HUES6 (cell line): ENCODE results near the gene SMIM5.
A peak's percentile ranks its signal among the peaks of the same experiment; 100 is the strongest.

Source experiments
- H3K27ac ChIP-seq: 2 replicates; pipeline ENCODE4 v1.7.0; 2013; ENCODE audit warnings: low read depth, mild to moderate bottlenecking, low read length, inconsistent platforms
- H3K27me3 ChIP-seq: 2 replicates; pipeline ENCODE4 v1.6.1; 2013; ENCODE audit warnings: low read length; ENCODE audit not compliant: control insufficient read depth, insufficient read depth
- H3K36me3 ChIP-seq: 2 replicates; pipeline ENCODE4 v1.6.1; 2013; ENCODE audit warnings: low read length; ENCODE audit not compliant: control insufficient read depth, insufficient read depth
- H3K4me1 ChIP-seq: 2 replicates; pipeline ENCODE4 v1.6.1; 2013; ENCODE audit warnings: low read length; ENCODE audit not compliant: control insufficient read depth, insufficient read depth
- H3K4me3 ChIP-seq: 2 replicates; pipeline ENCODE4 v1.5.1; 2013; ENCODE audit warnings: low read depth, low read length
- H3K9ac ChIP-seq: one replicate; pipeline ENCODE4 v1.6.1; 2013; ENCODE audit warnings: mild to moderate bottlenecking, low read length
- H3K9me3 ChIP-seq: 2 replicates; pipeline ENCODE4 v1.6.1; 2013; ENCODE audit warnings: low read depth, low read length; ENCODE audit not compliant: control insufficient read depth, insufficient read depth

SMIM5 gene

DNA sequence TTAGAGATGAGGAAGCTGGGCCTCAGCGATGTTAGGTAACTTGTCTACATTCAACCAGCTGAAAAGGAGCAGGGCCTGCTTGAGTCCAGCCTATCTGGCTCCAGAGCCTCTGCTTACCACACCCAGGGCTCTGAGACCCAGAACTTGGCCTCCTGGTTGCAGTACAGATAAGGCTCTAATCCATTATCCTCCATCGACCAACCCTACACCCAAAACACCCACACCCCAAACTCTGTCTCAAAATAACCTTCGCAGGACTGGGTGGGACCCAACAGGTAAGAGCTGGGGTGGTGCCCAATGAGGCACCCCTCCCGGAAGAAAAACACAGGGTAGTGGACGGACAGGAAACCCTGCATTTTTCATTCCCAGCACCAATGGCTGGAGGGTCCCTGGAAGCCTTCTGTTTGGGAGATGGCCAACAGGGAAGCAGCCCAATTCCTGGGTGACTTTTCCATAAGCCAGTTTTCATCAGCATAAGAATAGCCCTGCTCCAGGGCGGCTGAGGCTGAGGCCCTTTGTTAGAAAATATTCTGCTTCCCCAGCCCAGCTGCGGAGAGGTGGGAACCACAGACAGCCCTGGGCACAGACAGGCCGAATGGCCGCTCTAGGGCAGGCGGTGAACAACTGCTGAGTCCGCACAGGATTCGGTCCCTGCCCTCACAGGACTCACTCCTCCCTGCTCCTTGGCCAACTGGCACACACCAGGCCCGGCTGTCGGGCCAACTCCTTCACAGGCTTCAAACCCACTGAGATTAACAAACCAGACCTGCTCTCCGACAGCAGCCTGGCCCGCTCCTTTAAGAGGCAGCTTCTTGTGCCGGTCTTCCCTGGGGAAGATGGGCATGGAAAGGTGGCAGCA is 9.8 kb downstream of the SMIM5 start:
- H3K4me1 ChIP-seq: peaks cover 30% of the 10 kb centered on the region
- H3K4me3 ChIP-seq: no peak overlapping the region
- H3K27me3 ChIP-seq: no peaks in the 10 kb centered on the region
- H3K27ac ChIP-seq: peak overlapping the region; percentile 71
- no peaks in the 10 kb centered on the region for H3K9me3 ChIP-seq
- H3K36me3 ChIP-seq: peaks cover 7% of the 10 kb centered on the region; the same call in 1 of the 2 replicates
- peak overlapping the region; percentile 31 for H3K9ac ChIP-seq

GRCh38 chr17:75643643-75644017 is 10.4 kb downstream of the SMIM5 start:
- Histone ChIP-seq H3K36me3 (peaks cover 5% of the 10 kb centered on the region; the same call in 1 of the 2 replicates), H3K27me3 (no peaks in the 10 kb centered on the region), H3K27ac (peak overlapping the region; percentile 71), H3K4me1 (peaks cover 30% of the 10 kb centered on the region), H3K4me3 (no peak overlapping the region), H3K9me3 (no peaks in the 10 kb centered on the region), H3K9ac (no peak overlapping the region)

- H3K9ac ChIP-seq: no peak overlapping the region
- peak overlapping the region; percentile 83; the same call in 1 of the 2 replicates for H3K27ac ChIP-seq
- peaks cover 30% of the 10 kb centered on the region for H3K4me1 ChIP-seq
- H3K4me3 ChIP-seq: no peak overlapping the region
- H3K9me3 ChIP-seq: no peaks in the 10 kb centered on the region
- peaks cover 19% of the 10 kb centered on the region for H3K36me3 ChIP-seq
- H3K27me3 ChIP-seq: no peaks in the 10 kb centered on the region
Measured at GRCh38 chr17:75645501-75645888, 12.3 kb downstream of the SMIM5 start.

DNA sequence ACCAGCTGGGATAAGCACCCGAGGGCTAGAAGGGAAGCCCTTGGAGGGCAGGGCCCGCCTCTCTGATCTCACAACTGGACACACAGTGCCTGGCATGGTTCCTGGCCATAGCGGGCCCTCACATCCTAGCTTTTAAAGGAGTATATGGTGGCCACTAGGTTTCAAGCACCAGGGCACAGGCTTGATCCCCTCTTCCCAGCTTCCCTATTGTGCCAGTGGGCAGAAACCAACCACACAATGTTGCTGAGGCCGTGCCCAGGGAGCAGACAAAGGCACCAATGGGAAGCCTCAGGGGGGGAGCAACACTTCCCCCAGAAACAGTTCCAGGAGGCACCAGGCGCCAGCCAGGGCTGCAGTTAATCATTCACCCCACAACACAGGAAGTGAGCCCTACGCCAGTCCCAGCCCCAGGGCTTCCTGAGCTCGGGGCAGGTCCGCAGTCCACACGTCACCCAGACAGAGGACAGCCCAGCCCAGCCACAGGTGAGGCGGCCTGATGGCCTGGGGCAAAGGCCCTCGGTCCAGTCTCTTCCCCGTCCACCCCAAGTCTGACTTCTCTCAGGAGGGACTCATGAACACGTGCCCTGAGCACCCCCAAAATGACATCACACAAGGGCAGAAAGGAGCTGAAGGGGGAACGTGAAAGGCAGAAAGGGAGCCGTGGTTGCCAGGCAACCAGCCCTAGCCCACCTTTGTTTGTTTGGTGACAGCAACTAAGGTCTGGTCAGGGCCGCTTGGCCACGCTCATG is 12.8 kb downstream of the SMIM5 start:
- Histone ChIP-seq H3K4me3 (no peak overlapping the region), H3K9me3 (no peaks in the 10 kb centered on the region), H3K4me1 (peaks cover 30% of the 10 kb centered on the region), H3K36me3 (peaks cover 25% of the 10 kb centered on the region), H3K27ac (peak overlapping the region; percentile 83), H3K9ac (peak overlapping the region; percentile 46), H3K27me3 (no peaks in the 10 kb centered on the region)

DNA sequence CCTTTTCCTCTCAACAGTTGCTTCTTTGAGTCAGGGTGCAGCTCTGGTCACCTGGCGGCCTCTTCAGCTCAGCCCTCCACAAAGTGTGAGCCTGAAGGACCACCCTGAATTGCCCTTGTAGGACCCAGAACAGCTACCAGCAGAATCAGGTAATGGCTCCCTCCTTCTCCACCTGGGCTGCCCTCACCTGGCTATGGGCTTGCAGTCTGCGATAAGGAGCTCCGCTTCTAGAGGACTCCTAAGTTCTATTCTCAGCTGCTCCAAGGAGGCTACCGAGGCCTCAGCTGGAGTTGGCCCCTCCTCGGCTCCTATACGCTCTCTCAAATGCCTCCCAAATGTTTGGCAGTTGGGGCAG is 13.4 kb downstream of the SMIM5 start:
- Histone ChIP-seq H3K9ac (peak overlapping the region; percentile 46), H3K27ac (0 out of 2 replicates have a peak overlapping the region, but pooled peaks have one; percentile 83), H3K27me3 (no peaks in the 10 kb centered on the region), H3K36me3 (peaks cover 29% of the 10 kb centered on the region), H3K9me3 (no peaks in the 10 kb centered on the region), H3K4me1 (peaks cover 30% of the 10 kb centered on the region), H3K4me3 (no peak overlapping the region)

DNA sequence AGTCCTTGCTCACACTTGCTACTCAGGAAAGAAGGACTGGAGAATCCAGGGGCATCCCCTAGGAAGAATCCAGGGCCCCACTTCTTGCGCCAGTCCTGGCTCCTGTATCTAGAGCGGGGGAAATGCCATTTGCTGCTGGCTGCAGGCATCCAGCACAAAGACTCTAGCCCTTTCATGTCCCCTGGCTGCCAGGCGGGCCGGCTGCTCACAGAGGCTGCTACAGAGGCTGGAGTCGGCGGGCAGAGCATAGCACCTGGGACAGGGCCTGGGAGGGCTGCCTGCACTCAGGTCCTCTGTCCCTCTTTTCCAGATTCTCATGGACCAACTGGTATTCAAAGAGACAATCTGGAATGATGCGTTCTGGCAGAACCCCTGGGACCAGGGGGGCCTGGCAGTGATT is 13.8 kb downstream of the SMIM5 start:
- no peak overlapping the region for H3K9ac ChIP-seq
- no peak overlapping the region for H3K27ac ChIP-seq
- H3K4me1 ChIP-seq: peaks cover 30% of the 10 kb centered on the region
- no peaks in the 10 kb centered on the region for H3K27me3 ChIP-seq
- H3K9me3 ChIP-seq: no peaks in the 10 kb centered on the region
- no peak overlapping the region for H3K4me3 ChIP-seq
- H3K36me3 ChIP-seq: peaks cover 31% of the 10 kb centered on the region

GRCh38 chr17:75647921-75648320 is 14.7 kb downstream of the SMIM5 start:
- Histone ChIP-seq H3K9me3 (no peaks in the 10 kb centered on the region), H3K27me3 (no peaks in the 10 kb centered on the region), H3K36me3 (peaks cover 38% of the 10 kb centered on the region), H3K4me1 (peaks cover 23% of the 10 kb centered on the region), H3K4me3 (no peak overlapping the region), H3K9ac (no peak overlapping the region), H3K27ac (no peak overlapping the region)

DNA sequence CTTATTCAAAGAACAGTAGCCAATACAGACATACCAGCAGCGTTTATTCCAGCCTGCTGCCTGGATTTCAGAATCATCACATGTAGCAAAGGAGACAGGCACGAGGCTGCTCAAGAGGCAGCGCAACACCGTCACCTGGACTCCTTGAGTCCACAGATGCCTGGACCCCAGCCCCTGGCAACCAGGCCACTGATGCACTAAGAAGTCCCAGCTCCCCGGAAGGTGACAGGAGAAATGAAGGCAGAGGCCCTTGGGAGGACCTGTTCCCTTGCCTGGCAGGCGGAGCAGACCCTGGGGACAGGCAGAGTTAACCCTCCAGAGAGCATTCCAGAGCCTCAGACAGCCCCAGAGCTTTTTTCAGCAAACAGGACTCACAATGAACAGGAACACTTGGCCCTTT is 16.5 kb downstream of the SMIM5 start:
- H3K4me3 ChIP-seq: no peak overlapping the region
- peaks cover 44% of the 10 kb centered on the region for H3K36me3 ChIP-seq
- no peak overlapping the region for H3K9ac ChIP-seq
- H3K27ac ChIP-seq: no peak overlapping the region
- H3K9me3 ChIP-seq: no peaks in the 10 kb centered on the region
- H3K4me1 ChIP-seq: peaks cover 14% of the 10 kb centered on the region
- H3K27me3 ChIP-seq: no peaks in the 10 kb centered on the region

DNA sequence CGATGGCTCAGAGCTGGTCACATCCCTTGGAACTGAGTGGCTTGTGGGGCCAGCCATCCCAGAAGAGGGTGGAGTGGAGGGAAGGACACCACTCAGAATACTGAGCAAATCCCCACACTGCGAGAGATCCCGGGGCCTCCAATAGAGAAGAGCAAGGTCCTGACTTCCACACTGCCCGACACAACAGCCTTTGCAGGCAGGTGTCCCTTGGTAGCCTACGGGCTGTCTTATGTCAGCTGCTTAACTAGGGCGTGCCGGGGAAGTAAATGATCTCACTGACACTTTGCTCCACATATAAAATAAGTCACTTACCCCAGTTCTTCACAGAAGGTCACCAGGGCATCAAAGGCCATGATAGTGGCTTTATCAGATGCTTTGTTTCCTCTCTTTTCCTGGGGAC is 17.6 kb downstream of the SMIM5 start:
- H3K27ac ChIP-seq: no peak overlapping the region
- no peaks in the 10 kb centered on the region for H3K9me3 ChIP-seq
- H3K4me1 ChIP-seq: peaks cover 12% of the 10 kb centered on the region
- H3K9ac ChIP-seq: no peak overlapping the region
- H3K36me3 ChIP-seq: peaks cover 44% of the 10 kb centered on the region
- H3K4me3 ChIP-seq: no peak overlapping the region
- no peaks in the 10 kb centered on the region for H3K27me3 ChIP-seq

DNA sequence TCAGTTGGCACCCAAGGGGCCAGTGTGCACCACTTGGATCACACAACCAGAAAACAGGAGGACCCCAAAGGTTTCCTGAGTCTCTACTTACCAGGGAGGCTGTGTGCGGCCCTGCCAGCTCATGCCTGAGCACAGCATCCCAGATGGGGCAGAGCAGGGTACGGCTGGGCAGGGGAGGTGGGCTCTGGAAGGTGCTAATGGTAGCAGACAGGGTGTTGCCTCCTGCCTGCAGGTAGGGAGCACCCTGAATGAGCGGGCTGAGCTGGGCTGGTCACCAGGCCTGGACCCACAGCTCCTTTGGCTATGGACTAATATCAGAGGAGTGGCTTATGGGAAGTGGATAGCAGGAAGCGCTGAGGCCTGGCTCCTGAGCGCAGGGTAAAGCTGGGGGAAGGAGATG is 19.1 kb downstream of the SMIM5 start:
- H3K36me3 ChIP-seq: peaks cover 48% of the 10 kb centered on the region
- no peaks in the 10 kb centered on the region for H3K4me1 ChIP-seq
- H3K9me3 ChIP-seq: no peaks in the 10 kb centered on the region
- H3K9ac ChIP-seq: no peak overlapping the region
- H3K27me3 ChIP-seq: no peaks in the 10 kb centered on the region
- H3K27ac ChIP-seq: no peak overlapping the region
- no peak overlapping the region for H3K4me3 ChIP-seq

- Histone ChIP-seq H3K4me1 (no peaks in the 10 kb centered on the region), H3K9ac (no peak overlapping the region), H3K36me3 (peaks cover 47% of the 10 kb centered on the region), H3K4me3 (no peak overlapping the region), H3K9me3 (no peaks in the 10 kb centered on the region), H3K27ac (no peak overlapping the region), H3K27me3 (no peaks in the 10 kb centered on the region)
Measured at GRCh38 chr17:75652934-75653549, 19.8 kb downstream of the SMIM5 start.
